AG09309 (cell line): ENCODE data around the gene PIK3R6.
"Not testable (repeated sequence)": the region's sequence is repeated elsewhere in the genome, so short reads cannot be mapped to it uniquely, and the experiment has no call there.

Experiments
- DNase-seq: peaks from one replicate; pipeline ENCODE4 v3.0.0-alpha.2; 2010; ENCODE audit warnings: low read depth
- H3K4me3 ChIP-seq: 2 replicates; pipeline ENCODE4 v1.5.1; 2011; ENCODE audit warnings: mild to moderate bottlenecking, low read depth, low read length, moderate library complexity; ENCODE audit not compliant: control insufficient read depth
- TF ChIP-seq, protein P1 (sequence below): IDR thresholded peaks from 2 replicates; pipeline ENCODE4 v1.5.1; 2011; ENCODE audit warnings: mild to moderate bottlenecking, low read depth, low read length, inconsistent platforms; ENCODE audit not compliant: insufficient read depth, control insufficient read depth; ENCODE audit errors: missing control alignments

The PIK3R6 gene

DNA sequence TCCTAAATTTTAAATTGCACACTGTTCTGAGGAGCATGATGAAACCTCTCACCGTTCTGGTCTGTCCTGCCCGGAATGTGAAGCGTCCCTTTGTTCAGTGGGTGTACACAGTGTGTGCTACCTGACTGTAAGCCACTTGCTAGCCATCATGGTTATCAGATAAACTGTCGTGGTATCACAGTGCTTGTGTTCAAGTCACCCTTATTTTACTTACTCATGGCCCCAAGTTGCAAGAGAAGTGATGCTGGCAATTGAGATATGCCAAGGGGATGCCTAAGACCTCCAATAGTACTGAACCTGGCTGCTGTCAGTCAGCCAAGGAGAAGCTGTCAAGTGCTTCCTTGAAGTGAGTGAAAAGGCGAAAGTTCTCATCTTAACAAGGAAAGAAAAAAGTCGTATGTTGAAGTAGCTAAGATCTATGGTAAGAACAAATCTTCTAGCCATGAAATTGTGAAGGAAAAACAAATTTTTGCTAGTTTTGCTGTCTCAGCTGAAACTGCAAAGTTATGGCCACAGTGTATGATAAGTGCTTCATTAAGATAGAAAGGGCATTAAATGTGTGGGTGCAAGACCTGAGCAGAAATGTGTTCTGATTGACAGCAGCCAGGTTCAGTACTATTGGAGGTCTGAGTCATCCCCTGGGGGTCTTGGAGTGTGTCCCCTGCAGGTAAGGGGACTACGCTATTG is 5.8 kb downstream of the PIK3R6 start:
- TF ChIP-seq, protein P1, sequence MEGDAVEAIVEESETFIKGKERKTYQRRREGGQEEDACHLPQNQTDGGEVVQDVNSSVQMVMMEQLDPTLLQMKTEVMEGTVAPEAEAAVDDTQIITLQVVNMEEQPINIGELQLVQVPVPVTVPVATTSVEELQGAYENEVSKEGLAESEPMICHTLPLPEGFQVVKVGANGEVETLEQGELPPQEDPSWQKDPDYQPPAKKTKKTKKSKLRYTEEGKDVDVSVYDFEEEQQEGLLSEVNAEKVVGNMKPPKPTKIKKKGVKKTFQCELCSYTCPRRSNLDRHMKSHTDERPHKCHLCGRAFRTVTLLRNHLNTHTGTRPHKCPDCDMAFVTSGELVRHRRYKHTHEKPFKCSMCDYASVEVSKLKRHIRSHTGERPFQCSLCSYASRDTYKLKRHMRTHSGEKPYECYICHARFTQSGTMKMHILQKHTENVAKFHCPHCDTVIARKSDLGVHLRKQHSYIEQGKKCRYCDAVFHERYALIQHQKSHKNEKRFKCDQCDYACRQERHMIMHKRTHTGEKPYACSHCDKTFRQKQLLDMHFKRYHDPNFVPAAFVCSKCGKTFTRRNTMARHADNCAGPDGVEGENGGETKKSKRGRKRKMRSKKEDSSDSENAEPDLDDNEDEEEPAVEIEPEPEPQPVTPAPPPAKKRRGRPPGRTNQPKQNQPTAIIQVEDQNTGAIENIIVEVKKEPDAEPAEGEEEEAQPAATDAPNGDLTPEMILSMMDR: no peak
- no peak overlapping the region for H3K4me3 ChIP-seq
- DNase-seq: no peak

DNA sequence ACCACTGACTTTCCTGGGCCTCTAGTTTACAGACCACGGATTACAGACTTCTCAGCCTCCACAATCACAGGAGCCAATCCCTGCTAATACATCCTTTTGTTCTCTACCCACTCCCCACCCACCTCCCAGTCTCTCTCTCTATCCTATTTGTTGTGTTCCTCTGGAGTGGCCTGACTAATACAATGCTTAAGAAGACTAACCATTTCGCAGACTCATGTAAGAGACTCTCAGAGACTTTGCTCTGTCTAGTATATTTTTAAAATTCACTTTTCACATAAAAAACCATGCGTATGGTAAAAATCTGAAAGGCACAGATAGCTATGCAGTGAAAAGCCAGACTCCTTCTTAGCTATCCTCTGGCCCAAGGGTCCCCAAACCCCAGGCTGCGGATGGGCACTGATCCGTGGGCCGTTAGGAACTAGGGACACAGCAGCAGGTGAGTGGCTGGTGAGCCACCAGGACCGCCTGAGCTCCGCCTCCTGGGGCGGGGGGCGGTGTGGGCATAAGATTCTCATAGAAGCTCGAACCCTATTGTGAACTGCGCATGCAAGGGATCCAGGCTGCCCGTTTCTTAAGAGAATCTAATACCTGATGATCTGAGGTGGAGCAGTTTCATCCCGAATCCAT is 7.6 kb downstream of the PIK3R6 start:
- no peak overlapping the region for H3K4me3 ChIP-seq

DNA sequence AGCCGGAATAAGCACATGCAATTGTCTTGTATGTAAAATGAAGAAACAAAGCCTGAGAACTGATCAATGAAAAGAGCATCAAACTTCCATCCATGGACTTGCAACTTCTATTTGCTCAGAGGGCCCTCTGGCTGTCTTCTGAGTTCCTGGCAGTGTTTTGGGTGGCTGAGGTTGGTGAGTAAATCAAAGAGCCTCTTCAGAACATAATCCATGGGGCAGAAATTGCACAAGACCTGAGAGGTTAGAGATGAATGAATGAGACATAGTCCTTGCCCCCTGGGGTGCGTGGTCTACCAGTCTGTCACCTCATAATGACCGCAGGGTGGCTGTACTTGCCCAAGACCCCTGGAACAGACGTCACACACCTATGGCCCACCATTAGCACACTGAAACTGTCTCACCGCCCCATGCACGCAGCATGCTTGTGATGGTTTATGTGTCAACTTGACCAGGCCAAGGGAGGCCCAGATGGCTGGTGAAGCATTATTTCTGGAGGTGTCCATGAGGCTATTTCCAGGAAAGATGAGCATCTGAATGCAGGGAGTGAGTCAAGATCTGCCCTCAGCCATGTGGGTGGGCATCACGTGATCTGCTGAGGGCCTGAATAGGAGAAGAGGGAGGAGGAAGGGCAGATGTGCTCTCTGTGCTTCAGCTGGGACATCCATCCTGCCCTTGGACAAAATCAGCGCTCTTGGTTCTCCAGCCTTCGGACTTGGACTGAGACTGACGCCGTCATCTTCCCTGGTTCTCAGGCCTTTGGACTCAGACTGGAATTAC is 8.3 kb downstream of the PIK3R6 start:
- TF ChIP-seq, protein P1: no peak
- no peak overlapping the region for H3K4me3 ChIP-seq
- DNase-seq: peak; percentile 51

More for the DNA sequence above, 7.6 kb downstream of the PIK3R6 start:
- TF ChIP-seq, protein P1: no peak
- DNase-seq: no peak

DNA sequence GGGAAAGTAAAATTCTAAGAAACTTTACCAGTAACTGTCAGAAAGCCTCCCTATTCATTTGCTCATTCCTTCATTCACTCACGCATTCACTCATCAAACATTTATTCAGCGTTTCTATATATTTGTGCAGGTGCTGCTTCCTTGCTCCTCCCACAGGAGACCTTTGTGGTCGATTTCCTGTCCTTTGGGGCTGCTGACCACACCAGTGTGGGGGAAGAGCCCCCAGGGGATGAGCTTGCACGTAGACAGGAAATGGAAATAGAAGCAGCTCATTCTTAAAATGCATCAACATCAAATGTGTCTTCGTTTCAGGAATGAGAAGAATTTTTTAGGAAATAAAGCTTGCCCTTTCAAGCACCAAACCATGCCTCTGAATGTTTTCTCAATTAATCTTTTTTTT is 9.6 kb downstream of the PIK3R6 start:
- TF ChIP-seq, protein P1: no peak
- no peak overlapping the region for H3K4me3 ChIP-seq
- peak; percentile 60 for DNase-seq

DNA sequence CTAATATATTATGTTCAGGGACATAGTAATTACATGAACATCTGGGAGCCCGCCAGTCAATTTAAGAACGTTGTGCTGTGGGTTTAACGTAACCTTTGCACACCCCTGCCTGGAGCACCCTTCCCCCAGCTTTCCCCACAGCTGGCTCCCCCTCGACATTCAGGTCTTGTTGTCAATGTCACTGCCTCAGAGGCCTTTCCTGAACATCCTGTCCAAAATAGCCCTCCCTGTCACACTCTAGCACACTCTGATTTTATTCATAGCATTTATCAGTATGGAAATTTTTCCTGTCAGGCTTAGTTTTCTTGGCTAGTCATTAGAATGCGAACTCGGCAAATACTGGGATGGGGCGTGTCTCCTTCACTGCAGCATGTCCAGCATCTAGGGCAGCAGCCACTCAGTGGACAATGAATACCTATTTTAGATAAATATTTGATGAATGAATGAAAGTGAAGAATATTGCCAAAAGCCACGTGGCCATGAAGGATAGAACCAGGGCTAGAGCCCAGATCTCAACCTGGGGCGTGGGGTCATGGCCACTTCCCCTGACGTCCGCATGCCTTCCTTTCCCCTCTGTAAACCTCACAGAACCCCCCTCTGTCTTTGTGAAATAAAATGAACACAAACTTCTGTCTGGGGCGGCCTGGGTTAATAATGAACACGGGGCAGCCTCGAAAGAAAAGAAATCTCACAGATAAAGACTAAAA is 10.5 kb downstream of the PIK3R6 start:
- TF ChIP-seq, protein P1: no peak
- no peak for DNase-seq
- H3K4me3 ChIP-seq: no peak overlapping the region

DNA sequence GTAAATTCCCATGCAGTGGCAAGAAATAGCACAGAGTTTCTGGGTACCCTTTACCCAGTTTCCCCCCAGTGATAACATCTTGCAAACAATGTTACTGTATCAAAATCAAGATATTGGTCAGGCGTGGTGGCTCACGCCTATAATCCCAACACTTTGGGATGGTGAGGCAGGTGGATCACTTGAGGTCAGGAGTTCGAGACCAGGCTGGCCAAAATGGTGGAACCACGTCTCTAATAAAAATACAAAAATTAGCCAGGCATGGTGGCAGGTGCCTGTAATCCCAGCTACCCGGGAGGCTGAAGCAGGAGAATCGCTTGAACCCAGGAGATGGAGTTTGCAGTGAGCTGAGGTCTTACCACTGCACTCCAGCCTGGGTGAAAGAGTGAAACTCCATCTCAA is 11.3 kb downstream of the PIK3R6 start:
- DNase-seq, H3K4me3 ChIP-seq: not testable (repeated sequence)
